HCT116 (cell line): ENCODE measurements around the gene WIPF3.

Experiments
- POLR2A ChIP-seq: IDR thresholded peaks from 2 replicates; pipeline ENCODE4 v1.7.0; 2011; ENCODE audit warnings: borderline replicate concordance; ENCODE audit not compliant: insufficient read depth, insufficient read length; ENCODE audit errors: extremely low read depth
- RAD21 ChIP-seq: IDR thresholded peaks from 2 replicates; pipeline ENCODE4 v1.6.1; 2012; ENCODE audit warnings: low read depth, mild to moderate bottlenecking
- REST ChIP-seq: IDR thresholded peaks from 2 replicates; pipeline ENCODE4 v1.6.1; 2012; ENCODE audit warnings: low read depth
- TF ChIP-seq, protein P1 (sequence below), 3 experiments: fragments of 200-600 bp in 1 of 3; sonication (generic) in 1 of 3; IDR thresholded peaks in 2 of 3; conservative IDR thresholded peaks in 1 of 3; 2 replicates each; pipeline ENCODE4 v1.5.1; 2012 to 2017; ENCODE audit warnings: low read depth in 2 of 3, low read length in 2 of 3, antibody characterized with exemption in 1 of 3, borderline replicate concordance in 1 of 3, control low read depth in 1 of 3, mild to moderate bottlenecking in 1 of 3, mixed read lengths in 1 of 3, mixed run types in 1 of 3, moderate library complexity in 1 of 3; ENCODE audit not compliant: insufficient read depth in 1 of 3
- TF ChIP-seq, protein P2 (sequence below): IDR thresholded peaks from 2 replicates; pipeline ENCODE4 v1.6.1; 2012
- TF ChIP-seq, protein P3 (sequence below): IDR thresholded peaks from 2 replicates; pipeline ENCODE4 v1.6.1; 2012

GRCh38 chr7:29779017-29779416 is 27.3 kb upstream of the WIPF3 start:
- TF ChIP-seq, protein P1, sequence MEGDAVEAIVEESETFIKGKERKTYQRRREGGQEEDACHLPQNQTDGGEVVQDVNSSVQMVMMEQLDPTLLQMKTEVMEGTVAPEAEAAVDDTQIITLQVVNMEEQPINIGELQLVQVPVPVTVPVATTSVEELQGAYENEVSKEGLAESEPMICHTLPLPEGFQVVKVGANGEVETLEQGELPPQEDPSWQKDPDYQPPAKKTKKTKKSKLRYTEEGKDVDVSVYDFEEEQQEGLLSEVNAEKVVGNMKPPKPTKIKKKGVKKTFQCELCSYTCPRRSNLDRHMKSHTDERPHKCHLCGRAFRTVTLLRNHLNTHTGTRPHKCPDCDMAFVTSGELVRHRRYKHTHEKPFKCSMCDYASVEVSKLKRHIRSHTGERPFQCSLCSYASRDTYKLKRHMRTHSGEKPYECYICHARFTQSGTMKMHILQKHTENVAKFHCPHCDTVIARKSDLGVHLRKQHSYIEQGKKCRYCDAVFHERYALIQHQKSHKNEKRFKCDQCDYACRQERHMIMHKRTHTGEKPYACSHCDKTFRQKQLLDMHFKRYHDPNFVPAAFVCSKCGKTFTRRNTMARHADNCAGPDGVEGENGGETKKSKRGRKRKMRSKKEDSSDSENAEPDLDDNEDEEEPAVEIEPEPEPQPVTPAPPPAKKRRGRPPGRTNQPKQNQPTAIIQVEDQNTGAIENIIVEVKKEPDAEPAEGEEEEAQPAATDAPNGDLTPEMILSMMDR (IDR thresholded peaks at IDR 0.05 in 2 of 3, conservative IDR thresholded peaks at IDR 0.05 in 1 of 3; ENCODE audit: borderline replicate concordance in 1 of 3, insufficient read depth in 1 of 3, low read depth in 2 of 3, low read length in 2 of 3) = no peak
- TF ChIP-seq, protein P2, sequence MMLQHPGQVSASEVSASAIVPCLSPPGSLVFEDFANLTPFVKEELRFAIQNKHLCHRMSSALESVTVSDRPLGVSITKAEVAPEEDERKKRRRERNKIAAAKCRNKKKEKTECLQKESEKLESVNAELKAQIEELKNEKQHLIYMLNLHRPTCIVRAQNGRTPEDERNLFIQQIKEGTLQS = no peak
- no peak for TF ChIP-seq POLR2A
- no peak for TF ChIP-seq REST
- no peak for TF ChIP-seq RAD21
- TF ChIP-seq, protein P3, sequence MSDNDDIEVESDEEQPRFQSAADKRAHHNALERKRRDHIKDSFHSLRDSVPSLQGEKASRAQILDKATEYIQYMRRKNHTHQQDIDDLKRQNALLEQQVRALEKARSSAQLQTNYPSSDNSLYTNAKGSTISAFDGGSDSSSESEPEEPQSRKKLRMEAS = no peak
